Measurements from ENCODE around the gene TGIF2.

DNA sequence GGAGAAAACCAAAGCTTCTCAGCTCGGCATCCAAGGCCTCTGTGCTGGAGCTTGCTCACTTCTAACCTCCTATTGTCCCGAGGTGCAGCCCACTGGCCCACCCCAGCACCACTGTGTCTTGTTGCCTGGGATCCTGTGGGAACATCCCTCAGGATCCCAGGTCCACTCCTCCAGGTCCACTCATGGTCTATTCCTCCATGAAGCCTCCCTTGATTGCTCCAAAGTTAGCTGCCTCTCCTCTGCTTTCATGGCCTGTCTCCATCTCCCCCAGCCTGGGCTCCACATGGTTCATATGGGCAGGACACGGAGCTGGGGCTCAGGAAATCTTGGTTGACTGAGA is 58.7 kb downstream of the TGIF2 start:
- TF ChIP-seq POLR2A (IDR thresholded peaks at IDR 0.05), result no peak
- no peak for TF ChIP-seq POLR2AphosphoS5 (IDR thresholded peaks at IDR 0.05)
- TF ChIP-seq, protein P1, sequence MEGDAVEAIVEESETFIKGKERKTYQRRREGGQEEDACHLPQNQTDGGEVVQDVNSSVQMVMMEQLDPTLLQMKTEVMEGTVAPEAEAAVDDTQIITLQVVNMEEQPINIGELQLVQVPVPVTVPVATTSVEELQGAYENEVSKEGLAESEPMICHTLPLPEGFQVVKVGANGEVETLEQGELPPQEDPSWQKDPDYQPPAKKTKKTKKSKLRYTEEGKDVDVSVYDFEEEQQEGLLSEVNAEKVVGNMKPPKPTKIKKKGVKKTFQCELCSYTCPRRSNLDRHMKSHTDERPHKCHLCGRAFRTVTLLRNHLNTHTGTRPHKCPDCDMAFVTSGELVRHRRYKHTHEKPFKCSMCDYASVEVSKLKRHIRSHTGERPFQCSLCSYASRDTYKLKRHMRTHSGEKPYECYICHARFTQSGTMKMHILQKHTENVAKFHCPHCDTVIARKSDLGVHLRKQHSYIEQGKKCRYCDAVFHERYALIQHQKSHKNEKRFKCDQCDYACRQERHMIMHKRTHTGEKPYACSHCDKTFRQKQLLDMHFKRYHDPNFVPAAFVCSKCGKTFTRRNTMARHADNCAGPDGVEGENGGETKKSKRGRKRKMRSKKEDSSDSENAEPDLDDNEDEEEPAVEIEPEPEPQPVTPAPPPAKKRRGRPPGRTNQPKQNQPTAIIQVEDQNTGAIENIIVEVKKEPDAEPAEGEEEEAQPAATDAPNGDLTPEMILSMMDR (IDR thresholded peaks at IDR 0.05), result no peak
